GM18526 (cell line): ENCODE data around the gene UACA.

ENCODE experiments used
- POLR2A ChIP-seq: IDR thresholded peaks from 3 replicates; pipeline ENCODE4 v1.6.1; 2011; ENCODE audit not compliant: insufficient read length; ENCODE audit errors: extremely low read depth

The UACA gene

DNA sequence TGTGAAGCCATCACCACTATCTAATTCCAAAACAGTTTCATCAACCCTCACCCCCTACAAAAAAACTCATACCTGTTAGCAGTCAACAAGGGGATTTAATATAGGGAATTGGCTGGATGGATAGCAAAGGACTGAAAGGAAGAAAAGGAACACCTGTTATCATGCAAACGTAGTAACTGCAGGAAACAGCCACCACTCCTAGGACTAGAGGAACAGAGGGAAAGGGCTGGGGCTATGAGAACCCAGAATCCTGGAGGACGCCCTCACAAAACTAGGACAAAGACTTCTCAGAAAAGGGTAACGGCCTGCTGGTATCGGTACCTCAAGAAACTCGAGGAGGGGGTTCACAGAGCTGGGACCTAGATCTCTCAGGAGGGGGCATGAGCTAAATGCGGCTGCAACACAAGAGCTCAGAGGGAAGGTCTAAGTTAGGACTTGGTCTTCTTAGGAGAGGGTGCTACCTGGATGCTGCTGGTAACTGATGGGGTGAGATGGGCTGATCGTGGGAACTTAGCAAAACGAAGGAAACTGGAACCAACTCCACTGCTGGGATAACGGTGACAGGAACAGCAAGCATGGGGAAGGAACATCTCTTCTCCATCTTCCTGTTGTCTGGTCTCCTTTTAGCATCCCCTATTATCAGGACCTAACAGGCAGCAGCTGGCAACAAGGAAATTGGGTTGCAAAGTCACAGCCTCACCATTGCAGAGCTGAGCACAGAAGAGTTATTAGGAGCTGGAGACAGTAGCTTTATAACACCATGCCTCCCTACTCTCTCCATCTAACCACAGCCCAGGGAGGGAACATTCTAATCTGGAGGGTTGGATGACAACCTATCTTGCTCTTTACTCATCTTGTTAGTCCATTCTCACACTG lies 147.7 kb downstream of the UACA start:
- no peak for TF ChIP-seq POLR2A

DNA sequence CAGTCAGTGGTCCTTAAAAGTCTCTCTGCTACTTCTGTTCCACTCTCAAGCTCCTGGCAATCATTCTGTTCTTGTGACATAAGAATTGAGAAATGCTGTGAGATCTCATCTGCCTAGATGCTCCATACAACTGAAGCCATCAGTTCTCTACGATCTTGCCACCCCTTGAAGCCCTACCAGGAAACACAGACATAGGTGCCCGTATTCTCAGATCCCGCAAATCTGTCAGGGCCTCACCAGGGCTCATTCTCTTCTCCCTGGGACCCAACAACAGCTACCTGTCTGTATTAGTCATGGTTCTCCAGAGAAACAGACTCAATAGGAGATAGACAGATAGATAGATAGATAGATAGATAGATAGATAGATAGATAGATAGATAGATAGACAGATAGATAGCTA lies 149.1 kb downstream of the UACA start:
- no peak for TF ChIP-seq POLR2A

DNA sequence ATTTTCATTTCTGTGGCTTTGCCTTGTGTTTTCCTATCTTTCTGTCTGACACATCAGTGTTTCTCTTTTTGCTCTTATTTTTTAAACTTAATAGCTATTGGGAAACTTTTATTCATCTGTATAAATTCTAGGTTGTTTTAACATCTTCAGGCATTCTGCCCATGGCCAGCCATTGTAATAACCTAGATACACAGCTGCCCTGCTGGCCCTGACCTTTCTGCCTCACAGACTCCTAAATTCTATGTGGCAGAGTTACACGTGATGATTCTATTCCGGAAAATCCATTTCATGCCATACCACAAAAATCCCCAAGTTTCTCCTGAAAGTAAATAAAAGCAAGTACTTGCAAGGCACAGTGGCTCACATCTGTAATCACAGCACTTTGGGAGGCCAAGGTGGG lies 150.1 kb downstream of the UACA start:
- TF ChIP-seq POLR2A = no peak

- TF ChIP-seq POLR2A = no peak
These were observed 152.1 kb downstream of the UACA start for GRCh38 chr15:70611286-70611685.

- TF ChIP-seq POLR2A = no peak
These were observed 152.8 kb downstream of the UACA start for GRCh38 chr15:70610541-70610940.

GRCh38 chr15:70609889-70610288 lies 153.5 kb downstream of the UACA start:
- TF ChIP-seq POLR2A = no peak

- no peak for TF ChIP-seq POLR2A
These were observed 155.2 kb downstream of the UACA start for GRCh38 chr15:70608144-70608543.

DNA sequence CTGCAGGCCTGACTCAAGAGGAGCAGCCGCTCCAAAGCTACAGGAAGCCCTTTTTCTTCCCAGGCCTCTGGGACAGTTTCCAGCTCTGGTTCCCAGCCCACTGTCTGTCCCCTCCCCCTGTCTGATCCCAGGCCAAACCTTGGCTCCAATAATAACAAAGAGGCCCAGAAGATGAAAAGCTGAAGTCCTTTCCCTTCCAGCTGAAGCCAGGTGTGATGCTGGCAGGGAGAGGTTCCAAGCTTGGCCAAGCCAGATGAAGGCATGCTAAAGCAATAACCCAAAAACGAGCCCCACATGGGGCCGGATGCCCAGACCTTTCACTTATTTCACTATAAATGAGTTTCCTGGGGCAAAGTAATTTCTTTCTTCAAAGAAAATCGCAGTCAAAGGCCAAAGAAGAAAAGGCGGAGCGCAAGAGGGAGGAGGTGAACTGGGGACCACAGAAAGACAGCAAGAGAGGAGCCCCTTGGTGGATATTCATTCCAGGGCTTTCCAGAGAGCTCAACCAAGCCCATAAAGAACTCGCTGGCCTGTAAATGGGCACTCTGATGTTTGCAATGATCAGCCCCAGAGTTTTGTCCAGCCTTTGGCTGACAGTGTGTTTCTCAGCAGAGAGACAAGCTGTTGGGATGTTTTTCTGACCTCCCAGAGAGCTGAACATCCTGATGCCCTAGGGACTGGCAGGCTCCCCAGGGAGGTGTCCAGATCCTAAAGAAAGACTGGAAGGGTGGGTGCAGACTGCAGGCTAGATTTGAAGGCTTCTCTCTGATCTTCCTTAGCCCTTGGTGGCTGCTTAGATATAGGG lies 157.6 kb downstream of the UACA start:
- TF ChIP-seq POLR2A = no peak

GRCh38 chr15:70604666-70605315 lies 158.6 kb downstream of the UACA start:
- TF ChIP-seq POLR2A = no peak
